Measurements from ENCODE around the gene MACROD2.

The MACROD2 gene

GRCh38 chr20:14609328-14610221, 614.3 kb downstream of the MACROD2 start:
- DNase-seq = no peak

- no peak for DNase-seq
Measured at GRCh38 chr20:14611479-14611878, 616.2 kb downstream of the MACROD2 start.

GRCh38 chr20:14612391-14612790, 617.1 kb downstream of the MACROD2 start:
- DNase-seq = no peak

- no peak for DNase-seq
Measured at GRCh38 chr20:14616003-14616402, 620.7 kb downstream of the MACROD2 start.

- no peak for DNase-seq
Measured at GRCh38 chr20:14617123-14617522, 621.8 kb downstream of the MACROD2 start.

GRCh38 chr20:14619411-14619810, 624.1 kb downstream of the MACROD2 start:
- no peak for DNase-seq

- no peak for DNase-seq
Measured at GRCh38 chr20:14622796-14623195, 627.5 kb downstream of the MACROD2 start.

- no peak for DNase-seq
Measured at GRCh38 chr20:14631011-14631410, 635.7 kb downstream of the MACROD2 start.

- DNase-seq = no peak
Measured at GRCh38 chr20:14632906-14633305, 637.6 kb downstream of the MACROD2 start.

GRCh38 chr20:14633507-14633906, 638.2 kb downstream of the MACROD2 start:
- DNase-seq = no peak

- no peak for DNase-seq
Measured at GRCh38 chr20:14634665-14635064, 639.3 kb downstream of the MACROD2 start.

- DNase-seq = no peak
Measured at GRCh38 chr20:14637441-14637840, 642.1 kb downstream of the MACROD2 start.

- no peak for DNase-seq
Measured at GRCh38 chr20:14643146-14643545, 647.8 kb downstream of the MACROD2 start.

GRCh38 chr20:14643556-14643955, 648.2 kb downstream of the MACROD2 start:
- DNase-seq = no peak

- DNase-seq = no peak
Measured at GRCh38 chr20:14644306-14645097, 649.2 kb downstream of the MACROD2 start.

GRCh38 chr20:14647016-14647415, 651.7 kb downstream of the MACROD2 start:
- no peak for DNase-seq

- DNase-seq = no peak
Measured at GRCh38 chr20:14649662-14650061, 654.3 kb downstream of the MACROD2 start.

- DNase-seq = no peak
Measured at GRCh38 chr20:14657266-14658005, 662.1 kb downstream of the MACROD2 start.

- DNase-seq = no peak
Measured at GRCh38 chr20:14664101-14664500, 668.8 kb downstream of the MACROD2 start.

GRCh38 chr20:14666696-14667095, 671.4 kb downstream of the MACROD2 start:
- DNase-seq = no peak

- no peak for DNase-seq
Measured at GRCh38 chr20:14667226-14667625, 671.9 kb downstream of the MACROD2 start.

GRCh38 chr20:14672066-14672465, 676.8 kb downstream of the MACROD2 start:
- no peak for DNase-seq

GRCh38 chr20:14673164-14673563, 677.8 kb downstream of the MACROD2 start:
- no peak for DNase-seq
